Measurements from ENCODE around the gene SBNO2.

DNA sequence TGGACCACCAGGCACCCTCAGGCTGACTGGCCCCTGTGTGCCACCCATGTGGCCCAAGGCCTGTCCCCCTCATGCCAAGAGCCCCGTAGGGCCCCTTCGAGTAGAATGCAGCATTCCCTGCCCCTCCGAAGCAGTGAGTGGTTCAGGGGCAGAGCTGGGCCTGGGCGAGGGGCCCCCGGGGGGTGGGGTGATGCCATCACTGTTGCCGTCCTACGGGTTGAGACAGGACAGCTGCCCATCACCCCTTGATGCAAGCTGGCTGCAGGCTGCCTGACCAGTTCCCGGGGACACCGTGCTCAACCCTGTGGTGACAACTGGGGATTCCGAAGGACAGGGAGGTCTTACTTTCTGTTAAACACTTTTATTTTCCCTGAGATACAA is 4.7 kb downstream of the SBNO2 start:
- no peak for TF ChIP-seq POLR2A (IDR thresholded peaks at IDR 0.05)
- TF ChIP-seq, protein P1, sequence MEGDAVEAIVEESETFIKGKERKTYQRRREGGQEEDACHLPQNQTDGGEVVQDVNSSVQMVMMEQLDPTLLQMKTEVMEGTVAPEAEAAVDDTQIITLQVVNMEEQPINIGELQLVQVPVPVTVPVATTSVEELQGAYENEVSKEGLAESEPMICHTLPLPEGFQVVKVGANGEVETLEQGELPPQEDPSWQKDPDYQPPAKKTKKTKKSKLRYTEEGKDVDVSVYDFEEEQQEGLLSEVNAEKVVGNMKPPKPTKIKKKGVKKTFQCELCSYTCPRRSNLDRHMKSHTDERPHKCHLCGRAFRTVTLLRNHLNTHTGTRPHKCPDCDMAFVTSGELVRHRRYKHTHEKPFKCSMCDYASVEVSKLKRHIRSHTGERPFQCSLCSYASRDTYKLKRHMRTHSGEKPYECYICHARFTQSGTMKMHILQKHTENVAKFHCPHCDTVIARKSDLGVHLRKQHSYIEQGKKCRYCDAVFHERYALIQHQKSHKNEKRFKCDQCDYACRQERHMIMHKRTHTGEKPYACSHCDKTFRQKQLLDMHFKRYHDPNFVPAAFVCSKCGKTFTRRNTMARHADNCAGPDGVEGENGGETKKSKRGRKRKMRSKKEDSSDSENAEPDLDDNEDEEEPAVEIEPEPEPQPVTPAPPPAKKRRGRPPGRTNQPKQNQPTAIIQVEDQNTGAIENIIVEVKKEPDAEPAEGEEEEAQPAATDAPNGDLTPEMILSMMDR (IDR thresholded peaks at IDR 0.05 in 8 of 11, conservative IDR thresholded peaks at IDR 0.05 in 3 of 11) = no peak

All from spleen (tissue), 7 donors.